Measurements from ENCODE around the gene MTG1.
"Not testable (repeated sequence)": the region's sequence is repeated elsewhere in the genome, so short reads cannot be mapped to it uniquely, and the experiment has no call there.

MTG1 gene

GRCh38 chr10:133361227-133361626 lies 32.7 kb upstream of the MTG1 start:
- Histone ChIP-seq H3K4me1 (ENCODE audit: insufficient read depth, low read length) (no peaks in the 10 kb centered on the region), H3K27me3 (ENCODE audit: insufficient read depth, low read length) (peaks cover 16% of the 10 kb centered on the region), H3K4me3 (ENCODE audit: low read length) (no peak overlapping the region), H3K9ac (ENCODE audit: low read depth, low read length) (no peak overlapping the region), H3K9me3 (ENCODE audit: insufficient read depth, low read depth, low read length) (no peaks in the 10 kb centered on the region), H3K36me3 (ENCODE audit: insufficient read depth, low read depth, low read length) (peaks cover 44% of the 10 kb centered on the region), H3K27ac (ENCODE audit: low read length) (no peak overlapping the region)

GRCh38 chr10:133361773-133362441 lies 32.0 kb upstream of the MTG1 start:
- Histone ChIP-seq H3K4me1 (ENCODE audit: insufficient read depth, low read length) (no peaks in the 10 kb centered on the region), H3K36me3 (ENCODE audit: insufficient read depth, low read depth, low read length) (peaks cover 51% of the 10 kb centered on the region), H3K4me3 (ENCODE audit: low read length) (no peak overlapping the region), H3K9ac (ENCODE audit: low read depth, low read length) (no peak overlapping the region), H3K27me3 (ENCODE audit: insufficient read depth, low read length) (peaks cover 16% of the 10 kb centered on the region), H3K9me3 (ENCODE audit: insufficient read depth, low read depth, low read length) (no peaks in the 10 kb centered on the region), H3K27ac (ENCODE audit: low read length) (no peak overlapping the region)

GRCh38 chr10:133362846-133363245 lies 31.1 kb upstream of the MTG1 start:
- Histone ChIP-seq H3K4me3 (ENCODE audit: low read length) (no peak overlapping the region), H3K4me1 (ENCODE audit: insufficient read depth, low read length) (no peaks in the 10 kb centered on the region), H3K36me3 (ENCODE audit: insufficient read depth, low read depth, low read length) (peaks cover 52% of the 10 kb centered on the region), H3K9me3 (ENCODE audit: insufficient read depth, low read depth, low read length) (no peaks in the 10 kb centered on the region), H3K27ac (ENCODE audit: low read length) (no peak overlapping the region), H3K27me3 (ENCODE audit: insufficient read depth, low read length) (peaks cover 16% of the 10 kb centered on the region), H3K9ac (ENCODE audit: low read depth, low read length) (no peak overlapping the region)

GRCh38 chr10:133364645-133365431 lies 29.1 kb upstream of the MTG1 start:
- Histone ChIP-seq H3K27me3 (ENCODE audit: insufficient read depth, low read length) (peaks cover 9% of the 10 kb centered on the region), H3K27ac (ENCODE audit: low read length) (no peak overlapping the region), H3K4me1 (ENCODE audit: insufficient read depth, low read length) (no peaks in the 10 kb centered on the region), H3K4me3 (ENCODE audit: low read length) (no peak overlapping the region), H3K9ac (ENCODE audit: low read depth, low read length) (no peak overlapping the region), H3K9me3 (ENCODE audit: insufficient read depth, low read depth, low read length) (no peaks in the 10 kb centered on the region), H3K36me3 (ENCODE audit: insufficient read depth, low read depth, low read length) (peaks cover 72% of the 10 kb centered on the region)

GRCh38 chr10:133365461-133366129 lies 28.4 kb upstream of the MTG1 start:
- Histone ChIP-seq H3K4me1 (ENCODE audit: insufficient read depth, low read length) (no peaks in the 10 kb centered on the region), H3K4me3 (ENCODE audit: low read length) (no peak overlapping the region), H3K9me3 (ENCODE audit: insufficient read depth, low read depth, low read length) (no peaks in the 10 kb centered on the region), H3K27ac (ENCODE audit: low read length) (no peak overlapping the region), H3K9ac (ENCODE audit: low read depth, low read length) (no peak overlapping the region), H3K36me3 (ENCODE audit: insufficient read depth, low read depth, low read length) (peaks cover 79% of the 10 kb centered on the region), H3K27me3 (ENCODE audit: insufficient read depth, low read length) (0 out of 2 replicates have a peak, but pooled peaks cover 1% of the 10 kb centered on the region)

- no peak overlapping the region for H3K4me3 ChIP-seq (ENCODE audit: low read length)
- no peak overlapping the region for H3K9ac ChIP-seq (ENCODE audit: low read depth, low read length)
- H3K27me3 ChIP-seq (ENCODE audit: insufficient read depth, low read length): no peaks in the 10 kb centered on the region
- H3K4me1 ChIP-seq (ENCODE audit: insufficient read depth, low read length): no peaks in the 10 kb centered on the region
- peaks cover 82% of the 10 kb centered on the region for H3K36me3 ChIP-seq (ENCODE audit: insufficient read depth, low read depth, low read length)
- H3K27ac ChIP-seq (ENCODE audit: low read length): no peak overlapping the region
- no peaks in the 10 kb centered on the region for H3K9me3 ChIP-seq (ENCODE audit: insufficient read depth, low read depth, low read length)
Measured at GRCh38 chr10:133366130-133366478, 27.9 kb upstream of the MTG1 start.

GRCh38 chr10:133366751-133367150 lies 27.2 kb upstream of the MTG1 start:
- Histone ChIP-seq H3K9me3 (ENCODE audit: insufficient read depth, low read depth, low read length) (no peaks in the 10 kb centered on the region), H3K4me3 (ENCODE audit: low read length) (no peak overlapping the region), H3K27ac (ENCODE audit: low read length) (no peak overlapping the region), H3K4me1 (ENCODE audit: insufficient read depth, low read length) (no peaks in the 10 kb centered on the region), H3K9ac (ENCODE audit: low read depth, low read length) (no peak overlapping the region), H3K36me3 (ENCODE audit: insufficient read depth, low read depth, low read length) (peaks cover 82% of the 10 kb centered on the region), H3K27me3 (ENCODE audit: insufficient read depth, low read length) (no peaks in the 10 kb centered on the region)

GRCh38 chr10:133367461-133367860 lies 26.5 kb upstream of the MTG1 start:
- not testable (repeated sequence) for H3K4me1 ChIP-seq (ENCODE audit: insufficient read depth, low read length); H3K4me3 ChIP-seq (ENCODE audit: low read length); H3K27ac ChIP-seq (ENCODE audit: low read length); H3K9me3 ChIP-seq (ENCODE audit: insufficient read depth, low read depth, low read length); H3K27me3 ChIP-seq (ENCODE audit: insufficient read depth, low read length); H3K9ac ChIP-seq (ENCODE audit: low read depth, low read length)
- peaks cover 75% of the 10 kb centered on the region for H3K36me3 ChIP-seq (ENCODE audit: insufficient read depth, low read depth, low read length)

- Histone ChIP-seq H3K9me3 (ENCODE audit: insufficient read depth, low read depth, low read length) (no peaks in the 10 kb centered on the region), H3K27ac (ENCODE audit: low read length) (no peak overlapping the region), H3K27me3 (ENCODE audit: insufficient read depth, low read length) (no peaks in the 10 kb centered on the region), H3K4me3 (ENCODE audit: low read length) (no peak overlapping the region), H3K36me3 (ENCODE audit: insufficient read depth, low read depth, low read length) (peaks cover 68% of the 10 kb centered on the region), H3K4me1 (ENCODE audit: insufficient read depth, low read length) (no peaks in the 10 kb centered on the region), H3K9ac (ENCODE audit: low read depth, low read length) (no peak overlapping the region)
Measured at GRCh38 chr10:133368153-133368552, 25.8 kb upstream of the MTG1 start.

GRCh38 chr10:133370030-133370786 lies 23.7 kb upstream of the MTG1 start:
- H3K36me3 ChIP-seq (ENCODE audit: insufficient read depth, low read depth, low read length): peaks cover 49% of the 10 kb centered on the region
- no peaks in the 10 kb centered on the region for H3K4me1 ChIP-seq (ENCODE audit: insufficient read depth, low read length)
- no peaks in the 10 kb centered on the region for H3K9me3 ChIP-seq (ENCODE audit: insufficient read depth, low read depth, low read length)
- H3K27me3 ChIP-seq (ENCODE audit: insufficient read depth, low read length): peaks cover 15% of the 10 kb centered on the region
- H3K9ac ChIP-seq (ENCODE audit: low read depth, low read length): no peak overlapping the region
- H3K4me3 ChIP-seq (ENCODE audit: low read length): no peak overlapping the region
- no peak overlapping the region for H3K27ac ChIP-seq (ENCODE audit: low read length)

GRCh38 chr10:133372507-133372906 lies 21.4 kb upstream of the MTG1 start:
- peaks cover 30% of the 10 kb centered on the region for H3K36me3 ChIP-seq (ENCODE audit: insufficient read depth, low read depth, low read length)
- H3K27ac ChIP-seq (ENCODE audit: low read length): no peak overlapping the region
- H3K4me3 ChIP-seq (ENCODE audit: low read length): peak overlapping the region; percentile 33; the same call in 1 of the 2 replicates
- H3K9ac ChIP-seq (ENCODE audit: low read depth, low read length): no peak overlapping the region
- no peaks in the 10 kb centered on the region for H3K9me3 ChIP-seq (ENCODE audit: insufficient read depth, low read depth, low read length)
- no peaks in the 10 kb centered on the region for H3K4me1 ChIP-seq (ENCODE audit: insufficient read depth, low read length)
- H3K27me3 ChIP-seq (ENCODE audit: insufficient read depth, low read length): peaks cover 38% of the 10 kb centered on the region
